Inflammatory macrophage treated with lipopolysaccharide for 1 hour (primary cell): ENCODE data around the gene TNS1.
A peak's percentile ranks its signal among the peaks of the same experiment; 100 is the strongest.
"Not testable (repeated sequence)": the region's sequence is repeated elsewhere in the genome, so short reads cannot be mapped to it uniquely, and the experiment has no call there.

Source experiments
- DNase-seq, 2 donors: peaks; one replicate each; pipeline ENCODE4 v3.0.0-alpha.2; 2020 to 2022

The TNS1 gene

GRCh38 chr2:217826520-217826919 lies 176.3 kb downstream of the TNS1 start:
- no peak for DNase-seq

GRCh38 chr2:217825469-217826235 lies 177.1 kb downstream of the TNS1 start:
- no peak for DNase-seq

DNA sequence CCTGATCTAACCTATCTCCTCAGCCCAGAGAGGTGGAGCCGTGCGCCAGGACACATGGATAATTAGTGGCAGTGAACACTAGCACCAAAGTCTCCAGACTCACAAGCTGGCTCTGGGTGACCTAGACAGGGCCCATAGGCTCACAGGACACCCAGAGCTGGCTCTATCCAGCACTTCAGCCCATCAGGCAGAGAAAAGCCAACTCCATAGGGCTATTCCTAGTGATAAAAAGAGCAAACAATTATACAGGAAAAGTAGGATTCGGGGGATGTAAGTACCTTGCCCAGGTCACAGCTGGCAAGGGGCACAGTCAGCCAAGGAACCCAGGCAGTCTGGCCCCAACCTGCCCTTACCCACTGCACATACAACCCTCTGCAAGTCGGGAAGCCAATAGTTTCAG lies 178.6 kb downstream of the TNS1 start:
- DNase-seq: no peak

- DNase-seq: no peak
These were observed 179.2 kb downstream of the TNS1 start for GRCh38 chr2:217823626-217824025.

GRCh38 chr2:217822296-217823252 lies 180.2 kb downstream of the TNS1 start:
- DNase-seq: no peak

- no peak for DNase-seq
These were observed 181.2 kb downstream of the TNS1 start for GRCh38 chr2:217821536-217822147.

DNA sequence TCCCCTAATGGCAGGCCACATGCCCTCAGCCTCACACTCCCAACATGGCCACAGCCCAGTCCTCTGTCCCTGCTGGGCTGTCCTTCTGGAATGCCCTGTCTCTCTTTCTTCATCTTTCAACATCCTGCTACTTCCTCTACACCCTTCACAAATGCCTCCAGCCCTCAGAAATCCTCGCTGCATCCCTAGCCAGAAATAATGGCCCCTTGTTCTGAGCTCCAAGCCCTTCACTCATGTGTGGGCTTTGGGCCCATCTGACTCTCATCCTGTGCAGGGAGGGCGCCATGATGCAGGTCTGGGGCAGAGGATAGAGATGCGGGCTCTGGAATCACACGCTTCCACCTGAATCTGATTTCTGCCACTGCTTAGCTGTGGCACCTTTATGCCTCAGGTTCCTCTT lies 181.9 kb downstream of the TNS1 start:
- DNase-seq: no peak

GRCh38 chr2:217820091-217820819 lies 182.5 kb downstream of the TNS1 start:
- DNase-seq: peak; percentile 41 to 49

- DNase-seq: no peak
These were observed 184.4 kb downstream of the TNS1 start for GRCh38 chr2:217818293-217818850.

- DNase-seq: no peak
These were observed 185.1 kb downstream of the TNS1 start for GRCh38 chr2:217817466-217818292.

GRCh38 chr2:217816396-217816869 lies 186.4 kb downstream of the TNS1 start:
- peak in 1 of 2 donors; percentile 61 for DNase-seq

DNA sequence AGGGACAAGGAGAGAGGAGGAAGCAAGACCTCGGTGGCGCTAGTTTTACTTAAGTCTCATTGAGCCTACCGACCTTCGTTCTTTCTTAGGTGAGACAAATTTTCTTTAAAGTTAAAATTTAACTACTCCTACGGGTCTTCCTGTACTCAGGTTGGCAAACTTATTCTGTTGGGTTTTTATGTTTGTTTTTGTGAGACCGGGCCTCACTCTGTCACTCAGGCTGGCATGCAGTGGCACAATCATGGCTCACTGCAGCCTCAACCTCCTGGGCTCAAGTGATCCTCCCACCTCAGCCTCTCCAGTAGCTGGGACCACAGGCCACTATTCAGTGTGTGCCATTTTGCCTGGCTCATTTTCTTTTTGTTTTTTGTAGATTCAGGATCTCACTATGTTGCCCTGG lies 189.0 kb downstream of the TNS1 start:
- no peak for DNase-seq

GRCh38 chr2:217812170-217812569 lies 190.6 kb downstream of the TNS1 start:
- DNase-seq: no peak

- DNase-seq: no peak
These were observed 192.5 kb downstream of the TNS1 start for GRCh38 chr2:217810260-217810659.

DNA sequence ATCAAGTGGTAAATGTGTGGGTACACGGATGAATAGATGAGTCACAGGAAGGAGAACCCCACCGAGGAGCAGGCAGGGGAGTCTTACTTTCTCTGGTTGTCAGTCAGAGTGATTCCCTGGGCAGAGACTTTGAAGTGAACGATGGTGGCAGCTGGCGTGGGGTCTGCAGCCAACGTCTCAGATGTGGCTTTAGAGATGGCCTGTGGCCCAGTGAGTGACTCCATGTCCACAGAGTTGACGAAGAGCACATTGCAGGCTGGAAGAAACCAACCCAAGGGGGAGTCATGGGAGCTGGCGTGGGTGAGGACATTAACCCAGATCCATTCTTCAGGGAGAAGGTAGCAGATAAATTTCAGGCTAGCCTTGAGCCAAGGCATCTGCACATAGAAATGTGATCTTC lies 193.1 kb downstream of the TNS1 start:
- DNase-seq: no peak

DNA sequence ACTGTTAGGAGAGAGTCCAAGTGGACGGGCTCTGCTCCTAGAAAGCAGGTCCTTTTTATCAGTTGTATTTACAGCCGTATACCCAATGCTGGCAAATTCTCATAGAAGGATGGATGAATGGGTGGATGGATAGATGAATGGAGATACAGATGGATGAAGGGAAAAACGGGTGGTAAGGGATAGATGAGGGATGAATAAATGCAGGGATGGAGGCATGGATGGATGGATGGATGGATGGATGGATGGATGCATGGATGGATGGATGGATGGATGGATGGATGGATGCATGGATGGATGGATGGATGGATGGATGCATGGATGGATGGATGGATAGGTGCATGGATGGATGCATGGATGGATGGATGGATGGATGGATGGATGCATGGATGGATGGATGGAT lies 193.8 kb downstream of the TNS1 start:
- not testable (repeated sequence) for DNase-seq

GRCh38 chr2:217808326-217808725 lies 194.5 kb downstream of the TNS1 start:
- no peak for DNase-seq

DNA sequence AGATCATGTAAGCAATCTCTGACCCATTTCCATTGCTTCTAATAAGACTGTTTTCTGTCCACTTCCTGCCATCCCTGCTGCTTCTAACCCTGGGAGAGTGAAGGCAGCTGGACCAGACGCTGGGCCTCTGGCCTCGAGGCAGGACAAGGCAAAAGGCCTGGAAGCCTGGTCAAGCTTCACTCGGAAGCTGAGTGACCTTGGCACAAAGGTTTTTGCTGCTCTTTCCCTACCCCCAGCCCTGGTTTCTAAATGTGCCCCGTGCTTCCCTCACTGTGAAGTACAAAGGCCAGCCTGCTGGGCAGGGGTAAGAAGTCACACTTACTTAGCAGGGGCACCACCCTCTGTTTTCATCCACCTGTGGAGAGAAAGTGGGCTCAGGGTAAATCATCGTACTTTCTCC lies 195.0 kb downstream of the TNS1 start:
- no peak for DNase-seq

- no peak for DNase-seq
These were observed 195.8 kb downstream of the TNS1 start for GRCh38 chr2:217807025-217807424.

GRCh38 chr2:217806482-217806765 lies 196.4 kb downstream of the TNS1 start:
- peak; percentile 38 to 49 for DNase-seq

DNA sequence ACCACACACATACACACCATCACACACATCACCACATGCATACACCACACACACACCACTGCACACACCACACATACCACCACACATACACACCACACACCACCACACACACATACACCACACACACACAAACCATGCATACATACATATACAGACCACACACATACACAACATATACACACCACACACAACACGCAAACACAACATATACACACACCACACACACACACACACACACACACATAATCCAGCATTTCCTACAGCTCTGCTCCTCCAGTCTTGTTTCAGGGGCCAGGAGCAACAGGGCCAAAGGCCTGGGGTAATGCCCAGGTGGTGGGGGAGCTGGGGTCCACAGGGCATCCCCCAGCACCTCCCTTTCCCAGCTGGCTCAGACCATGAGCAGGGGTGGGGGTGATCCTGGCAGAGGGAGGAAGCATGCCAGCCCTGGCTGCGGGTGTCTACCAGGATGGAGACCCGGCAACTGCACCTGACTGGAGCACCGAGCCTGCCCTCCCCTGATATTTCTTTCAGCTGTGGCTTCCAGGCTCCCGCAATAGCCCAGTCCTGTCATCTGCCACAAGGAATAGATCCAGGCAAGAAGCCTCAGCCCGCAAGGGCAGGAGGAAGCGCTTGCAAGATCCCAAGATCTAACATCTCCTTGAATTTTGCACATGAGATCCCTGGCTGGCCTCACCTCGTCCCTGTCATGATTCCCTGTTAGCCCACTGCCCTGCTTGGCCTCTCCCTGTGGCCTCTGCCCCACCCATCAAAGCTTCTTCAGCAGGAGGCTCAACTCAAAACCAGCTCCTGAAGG lies 196.9 kb downstream of the TNS1 start:
- DNase-seq: no peak
